Stimulated activated CD4-positive, alpha-beta T cell treated with anti-CD3 and anti-CD28 coated beads, TNF-alpha, amount 100 ng/mL, for 1 hour (primary cell): ENCODE results near the gene NSUN6.

Experiments used
- DNase-seq, 3 donors: peaks; one replicate each; pipeline ENCODE4 v3.0.0-alpha.2; 2020; ENCODE audit warnings: low read depth in 3 of 3, low spot score in 1 of 3

NSUN6 gene

GRCh38 chr10:18651324-18652007 lies at the start of gene NSUN6:
Gene NSUN6, minus strand, starts transcription at chr10:18651587. Its CDS starts 384 bp downstream, at chr10:18651203.
- peak; percentile 81 to 88 (median 87) for DNase-seq

GRCh38 chr10:18699849-18700840 lies 48.8 kb upstream of the NSUN6 start:
- DNase-seq = no peak

GRCh38 chr10:18690541-18690940 lies 39.2 kb upstream of the NSUN6 start:
- DNase-seq = no peak

- no peak for DNase-seq
These were observed 38.1 kb upstream of the NSUN6 start for GRCh38 chr10:18689498-18689897.

- no peak for DNase-seq
These were observed 36.3 kb upstream of the NSUN6 start for GRCh38 chr10:18687706-18688105.

GRCh38 chr10:18687195-18687594 lies 35.8 kb upstream of the NSUN6 start:
- no peak for DNase-seq

GRCh38 chr10:18685555-18685954 lies 34.2 kb upstream of the NSUN6 start:
- no peak for DNase-seq

- no peak for DNase-seq
These were observed 33.6 kb upstream of the NSUN6 start for GRCh38 chr10:18684953-18685352.

GRCh38 chr10:18684416-18684815 lies 33.0 kb upstream of the NSUN6 start:
- DNase-seq = no peak

GRCh38 chr10:18683427-18683826 lies 32.0 kb upstream of the NSUN6 start:
- DNase-seq = no peak

- DNase-seq = no peak
These were observed 30.6 kb upstream of the NSUN6 start for GRCh38 chr10:18681971-18682411.

- DNase-seq = no peak
These were observed 30.0 kb upstream of the NSUN6 start for GRCh38 chr10:18681366-18681765.

- no peak for DNase-seq
These were observed 29.4 kb upstream of the NSUN6 start for GRCh38 chr10:18680754-18681153.

- no peak for DNase-seq
These were observed 23.9 kb upstream of the NSUN6 start for GRCh38 chr10:18675086-18675801.

- no peak for DNase-seq
These were observed 16.6 kb upstream of the NSUN6 start for GRCh38 chr10:18668026-18668425.

GRCh38 chr10:18666810-18667209 lies 15.4 kb upstream of the NSUN6 start:
- no peak for DNase-seq

GRCh38 chr10:18665815-18666558 lies 14.6 kb upstream of the NSUN6 start:
- no peak for DNase-seq

GRCh38 chr10:18664841-18665478 lies 13.6 kb upstream of the NSUN6 start:
- DNase-seq = no peak

GRCh38 chr10:18660816-18661431 lies 9.5 kb upstream of the NSUN6 start:
- DNase-seq = no peak
